IPS-18a (cell line): ENCODE data around the gene SLC31A1.
"Not testable (repeated sequence)": the region's sequence is repeated elsewhere in the genome, so short reads cannot be mapped to it uniquely, and the experiment has no call there.

ENCODE experiments used
- H3K27ac ChIP-seq: one replicate; pipeline ENCODE4 v1.5.1; 2013; ENCODE audit warnings: low read length
- H3K27me3 ChIP-seq: one replicate; pipeline ENCODE4 v1.6.1; 2013; ENCODE audit warnings: mild to moderate bottlenecking, low read length; ENCODE audit not compliant: control insufficient read depth, insufficient read depth
- H3K36me3 ChIP-seq: one replicate; pipeline ENCODE4 v1.6.1; 2013; ENCODE audit warnings: low read depth, low read length; ENCODE audit not compliant: control insufficient read depth
- H3K4me1 ChIP-seq: one replicate; pipeline ENCODE4 v1.6.1; 2013; ENCODE audit warnings: low read depth, low read length; ENCODE audit not compliant: control insufficient read depth
- H3K4me3 ChIP-seq: one replicate; pipeline ENCODE4 v1.5.1; 2013; ENCODE audit warnings: low read length
- H3K9ac ChIP-seq: one replicate; pipeline ENCODE4 v1.6.1; 2013; ENCODE audit warnings: mild to moderate bottlenecking, low read length, moderate library complexity
- H3K9me3 ChIP-seq: one replicate; pipeline ENCODE4 v1.6.1; 2013; ENCODE audit warnings: low read depth, low read length; ENCODE audit not compliant: control insufficient read depth

The SLC31A1 gene

DNA sequence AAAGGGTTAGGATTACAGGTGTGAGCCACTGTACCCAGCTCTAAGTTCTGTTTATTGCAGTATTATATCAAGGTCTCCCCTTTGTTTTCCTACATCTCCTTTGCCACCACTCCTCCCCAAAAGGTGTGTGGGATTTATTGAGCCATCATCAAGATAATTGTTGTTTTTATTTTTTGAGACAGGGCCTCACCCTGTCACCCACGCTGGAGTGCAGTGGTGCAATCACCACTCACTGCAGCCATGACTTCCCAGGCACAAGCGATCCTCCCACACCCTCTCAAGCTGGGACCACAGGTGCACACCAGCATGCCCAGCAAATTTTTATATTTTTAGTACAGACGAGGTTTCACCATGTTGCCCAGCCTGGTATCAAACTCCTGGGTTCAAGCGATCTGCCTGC lies 24.6 kb downstream of the SLC31A1 start:
- no peak overlapping the region for H3K9ac ChIP-seq
- H3K4me3 ChIP-seq, result no peak overlapping the region
- H3K27me3 ChIP-seq, result no peaks in the 10 kb centered on the region
- no peak overlapping the region for H3K27ac ChIP-seq
- H3K36me3 ChIP-seq, result no peaks in the 10 kb centered on the region
- no peaks in the 10 kb centered on the region for H3K9me3 ChIP-seq
- H3K4me1 ChIP-seq, result no peaks in the 10 kb centered on the region

DNA sequence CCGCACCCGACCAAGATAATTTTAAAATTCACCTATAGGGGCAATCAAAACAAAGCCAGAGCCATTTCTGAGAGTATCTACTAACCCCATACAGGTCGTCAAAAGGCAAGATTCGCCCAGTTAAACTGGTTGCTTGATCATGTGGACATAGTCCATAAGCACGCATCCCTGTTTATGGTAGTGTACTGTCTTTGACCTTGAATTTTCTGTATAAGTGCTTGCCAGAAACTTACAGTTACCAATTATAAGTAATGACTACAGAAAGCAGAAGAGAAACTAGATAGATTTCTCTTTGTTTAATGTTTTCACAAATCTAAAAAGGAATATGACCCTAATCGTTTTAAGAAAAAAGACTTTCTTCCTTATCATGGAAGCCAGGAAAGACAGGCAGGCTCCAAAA lies 25.6 kb downstream of the SLC31A1 start:
- Histone ChIP-seq H3K36me3 (no peaks in the 10 kb centered on the region), H3K27ac (no peak overlapping the region), H3K4me3 (no peak overlapping the region), H3K9ac (no peak overlapping the region), H3K27me3 (no peaks in the 10 kb centered on the region), H3K4me1 (no peaks in the 10 kb centered on the region), H3K9me3 (no peaks in the 10 kb centered on the region)

DNA sequence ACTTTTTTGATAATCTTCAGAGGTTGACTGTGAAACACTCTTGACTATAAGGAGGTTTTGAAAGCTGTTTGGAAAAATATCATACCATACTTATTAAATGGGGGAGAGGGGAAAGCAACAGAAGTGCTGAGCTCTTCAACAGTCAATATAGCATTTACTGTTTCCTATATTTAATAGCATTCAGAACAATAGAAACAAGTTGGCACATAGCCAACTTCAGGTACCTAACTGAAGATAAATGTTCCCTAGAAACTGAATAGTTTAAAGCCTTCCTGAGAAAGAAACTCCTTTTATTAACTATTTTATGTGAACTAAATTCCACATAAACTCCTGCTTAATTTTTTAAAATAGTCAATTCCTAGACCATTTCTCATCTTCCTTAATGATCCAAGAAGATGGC lies 26.3 kb downstream of the SLC31A1 start:
- no peaks in the 10 kb centered on the region for H3K4me1 ChIP-seq
- no peaks in the 10 kb centered on the region for H3K9me3 ChIP-seq
- no peaks in the 10 kb centered on the region for H3K36me3 ChIP-seq
- H3K9ac ChIP-seq, result no peak overlapping the region
- H3K27ac ChIP-seq, result no peak overlapping the region
- no peaks in the 10 kb centered on the region for H3K27me3 ChIP-seq
- H3K4me3 ChIP-seq, result no peak overlapping the region

DNA sequence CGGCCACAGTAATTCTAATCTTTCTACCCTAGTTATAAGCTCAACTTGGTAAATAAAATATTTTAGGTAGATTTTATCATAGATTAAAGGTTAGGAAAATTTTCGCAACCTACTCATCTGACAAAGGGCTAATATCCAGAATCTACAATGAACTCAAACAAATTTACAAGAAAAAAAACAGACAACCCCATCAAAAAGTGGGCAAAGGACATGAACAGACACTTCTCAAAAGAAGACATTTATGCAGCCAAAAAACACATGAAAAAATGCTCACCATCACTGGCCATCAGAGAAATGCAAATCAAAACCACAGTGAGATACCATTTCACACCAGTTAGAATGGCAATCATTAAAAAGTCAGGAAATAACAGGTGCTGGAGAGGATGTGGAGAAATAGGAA lies 28.3 kb downstream of the SLC31A1 start:
- H3K9ac ChIP-seq, H3K4me1 ChIP-seq, H3K27ac ChIP-seq, H3K9me3 ChIP-seq, H3K36me3 ChIP-seq, H3K27me3 ChIP-seq, H3K4me3 ChIP-seq: not testable (repeated sequence)

DNA sequence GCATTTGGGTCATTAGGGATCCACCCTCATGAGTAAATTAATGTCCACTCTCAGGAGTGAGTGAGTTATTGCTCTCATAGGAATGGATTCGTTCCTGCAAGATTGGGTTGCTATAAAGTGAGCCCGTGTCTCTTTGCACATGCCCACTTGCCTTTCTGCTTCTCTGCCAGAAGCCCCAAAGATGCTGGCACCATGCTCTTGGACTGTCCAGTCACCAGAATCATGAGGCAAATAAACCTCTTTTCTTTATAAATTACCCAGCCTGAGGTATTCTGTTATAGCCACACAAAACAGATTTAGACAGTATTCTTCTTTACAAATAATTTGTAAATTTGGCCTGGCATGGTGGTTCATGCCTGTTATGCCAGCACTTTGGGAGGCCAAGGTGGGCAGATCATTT lies 29.5 kb downstream of the SLC31A1 start:
- Histone ChIP-seq H3K36me3 (no peaks in the 10 kb centered on the region), H3K27ac (no peak overlapping the region), H3K9ac (no peak overlapping the region), H3K4me3 (no peak overlapping the region), H3K27me3 (no peaks in the 10 kb centered on the region), H3K4me1 (no peaks in the 10 kb centered on the region), H3K9me3 (no peaks in the 10 kb centered on the region)

DNA sequence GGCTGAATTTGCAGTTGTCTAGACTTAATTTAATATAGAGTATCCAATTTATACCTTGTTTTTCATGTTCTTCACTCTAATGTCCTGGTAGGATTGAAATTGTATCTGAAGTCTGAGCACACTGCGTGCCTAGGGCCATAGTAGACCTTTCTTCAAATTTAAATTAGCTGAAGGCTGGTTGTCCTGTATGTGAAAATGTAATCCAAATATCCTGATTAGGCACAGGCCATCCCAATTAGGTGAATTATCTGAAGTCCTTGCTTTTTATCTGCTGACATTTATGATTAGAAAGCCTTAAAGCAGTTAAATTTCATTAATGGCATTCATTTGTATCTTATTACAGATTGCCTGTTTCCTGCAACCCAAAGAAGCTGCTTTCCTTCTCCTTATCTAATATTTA lies 33.6 kb downstream of the SLC31A1 start:
- H3K9ac ChIP-seq, result no peak overlapping the region
- H3K9me3 ChIP-seq, result no peaks in the 10 kb centered on the region
- H3K36me3 ChIP-seq, result peaks cover 24% of the 10 kb centered on the region
- H3K27ac ChIP-seq, result no peak overlapping the region
- H3K27me3 ChIP-seq, result no peaks in the 10 kb centered on the region
- H3K4me1 ChIP-seq, result no peaks in the 10 kb centered on the region
- no peak overlapping the region for H3K4me3 ChIP-seq

DNA sequence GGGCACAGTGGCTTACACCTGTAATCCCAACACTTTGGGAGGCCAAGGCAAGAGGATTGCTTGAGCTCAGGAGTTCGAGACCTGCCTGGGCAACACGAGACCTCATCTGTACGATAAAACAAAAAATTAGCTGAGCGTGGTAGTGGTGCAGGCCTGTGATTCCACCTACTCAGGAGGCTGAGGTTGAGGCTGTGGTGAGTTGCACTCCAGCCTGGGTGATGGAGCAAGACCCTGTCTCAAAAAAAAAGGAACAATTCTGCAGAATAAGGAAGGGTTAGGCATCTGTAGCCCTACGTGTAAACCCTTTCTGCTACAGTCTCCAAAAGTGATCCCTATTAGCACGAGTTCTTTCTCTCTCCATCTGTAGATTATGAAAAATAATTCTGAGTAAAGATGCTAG lies 34.1 kb downstream of the SLC31A1 start:
- no peak overlapping the region for H3K27ac ChIP-seq
- H3K36me3 ChIP-seq, result peaks cover 28% of the 10 kb centered on the region
- H3K27me3 ChIP-seq, result no peaks in the 10 kb centered on the region
- H3K9ac ChIP-seq, result no peak overlapping the region
- H3K9me3 ChIP-seq, result no peaks in the 10 kb centered on the region
- H3K4me3 ChIP-seq, result no peak overlapping the region
- no peaks in the 10 kb centered on the region for H3K4me1 ChIP-seq

DNA sequence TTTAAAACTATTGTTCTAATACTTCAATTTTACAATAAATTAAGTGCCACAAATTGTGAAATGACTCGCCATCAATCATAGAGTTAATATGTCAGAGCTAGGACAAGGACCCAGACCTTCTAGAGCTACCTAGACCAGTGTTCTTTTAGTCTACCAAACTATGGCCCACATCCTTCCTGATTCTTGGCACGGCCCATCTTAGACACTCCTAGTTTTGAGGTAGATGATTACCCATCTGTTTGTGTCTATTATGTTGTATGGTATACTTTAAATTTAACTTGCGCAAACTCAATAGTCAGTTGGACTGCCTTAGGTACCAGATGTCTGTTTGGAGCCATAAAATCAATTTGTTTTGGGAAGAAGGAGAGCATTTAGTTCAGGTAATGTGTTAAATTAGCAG lies 36.5 kb downstream of the SLC31A1 start:
- no peak overlapping the region for H3K27ac ChIP-seq
- no peaks in the 10 kb centered on the region for H3K9me3 ChIP-seq
- H3K36me3 ChIP-seq, result peaks cover 36% of the 10 kb centered on the region
- H3K4me1 ChIP-seq, result no peaks in the 10 kb centered on the region
- no peak overlapping the region for H3K9ac ChIP-seq
- no peak overlapping the region for H3K4me3 ChIP-seq
- H3K27me3 ChIP-seq, result no peaks in the 10 kb centered on the region

DNA sequence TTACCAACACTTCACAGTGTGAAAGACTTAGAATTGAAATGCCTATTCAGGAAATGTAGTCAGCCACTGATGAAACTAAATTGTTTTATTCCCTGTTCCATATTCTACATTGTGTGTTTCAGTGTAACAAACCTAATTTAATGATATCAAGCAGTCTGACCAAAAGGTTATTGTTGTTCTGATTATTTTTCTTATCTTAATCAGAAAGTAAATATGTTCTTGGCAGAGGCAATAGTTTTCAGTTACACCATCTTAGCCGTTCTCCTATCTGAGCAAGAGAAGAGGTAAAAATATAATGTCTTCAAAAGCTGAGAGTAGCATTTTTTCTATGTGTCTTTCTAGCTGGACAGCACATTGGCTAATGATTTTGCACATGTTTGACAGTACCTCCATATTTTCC lies 36.9 kb downstream of the SLC31A1 start:
- Histone ChIP-seq H3K27me3 (no peaks in the 10 kb centered on the region), H3K9ac (no peak overlapping the region), H3K4me3 (no peak overlapping the region), H3K27ac (no peak overlapping the region), H3K36me3 (peaks cover 36% of the 10 kb centered on the region), H3K4me1 (no peaks in the 10 kb centered on the region), H3K9me3 (no peaks in the 10 kb centered on the region)

DNA sequence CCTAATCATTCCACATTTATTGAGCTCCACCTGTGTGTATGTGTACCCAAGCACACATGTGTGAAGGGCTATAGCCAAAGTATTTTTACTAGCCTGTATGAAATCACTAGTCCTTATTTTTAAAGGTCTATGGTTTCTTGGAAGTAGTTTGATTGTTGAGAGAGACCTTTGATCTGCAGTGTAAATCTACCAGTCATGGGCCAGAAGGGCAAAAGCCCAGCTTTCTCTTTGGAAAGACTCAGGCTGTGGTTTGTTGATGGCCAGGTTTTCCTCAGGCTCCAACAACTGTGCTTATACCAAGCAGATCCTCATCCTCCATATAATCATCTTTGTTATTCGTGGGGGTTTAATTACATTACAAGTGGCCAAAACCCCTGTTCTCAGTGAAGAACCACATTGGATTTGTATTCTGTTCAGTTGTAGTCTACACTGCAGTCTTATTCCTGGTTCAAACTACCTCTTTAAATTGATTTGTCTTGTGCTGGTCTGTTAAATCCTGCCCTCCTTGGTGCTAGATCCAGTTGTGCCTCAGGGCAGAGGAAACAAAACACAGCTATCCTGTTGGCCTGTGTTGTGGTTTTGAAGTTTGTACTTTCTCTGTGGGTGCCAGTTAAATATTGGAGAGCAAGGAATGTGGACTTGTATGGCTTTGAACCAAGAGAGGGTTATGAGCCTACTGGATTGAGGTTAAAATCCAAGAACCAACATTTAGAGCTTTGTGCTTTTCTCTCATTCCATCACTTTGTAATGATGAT lies 40.8 kb downstream of the SLC31A1 start:
- Histone ChIP-seq H3K36me3 (peaks cover 33% of the 10 kb centered on the region), H3K27me3 (no peaks in the 10 kb centered on the region), H3K9ac (no peak overlapping the region), H3K4me1 (no peaks in the 10 kb centered on the region), H3K27ac (no peak overlapping the region), H3K9me3 (no peaks in the 10 kb centered on the region), H3K4me3 (no peak overlapping the region)

DNA sequence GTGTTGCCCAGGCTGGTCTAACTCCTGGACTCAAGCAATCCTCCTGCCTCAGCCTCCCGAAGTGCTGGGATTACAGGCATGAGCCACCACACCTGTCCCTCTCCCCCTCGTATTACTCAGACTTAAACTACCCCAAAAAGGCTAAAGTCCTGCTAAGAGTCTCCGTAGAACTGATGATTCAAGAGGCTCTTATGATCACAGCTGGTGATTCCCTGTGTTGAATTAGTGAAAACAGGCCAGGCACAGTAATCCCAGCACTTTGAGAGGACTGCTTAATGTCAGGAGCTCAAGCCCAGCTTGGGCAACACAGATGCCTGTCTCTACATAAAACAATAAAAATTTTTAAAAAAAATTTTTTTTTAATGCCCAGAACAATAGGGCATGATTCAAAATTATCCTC lies 44.8 kb downstream of the SLC31A1 start:
- Histone ChIP-seq H3K36me3 (peaks cover 8% of the 10 kb centered on the region), H3K27ac (no peak overlapping the region), H3K27me3 (no peaks in the 10 kb centered on the region), H3K4me1 (no peaks in the 10 kb centered on the region), H3K9me3 (no peaks in the 10 kb centered on the region), H3K9ac (no peak overlapping the region), H3K4me3 (no peak overlapping the region)

DNA sequence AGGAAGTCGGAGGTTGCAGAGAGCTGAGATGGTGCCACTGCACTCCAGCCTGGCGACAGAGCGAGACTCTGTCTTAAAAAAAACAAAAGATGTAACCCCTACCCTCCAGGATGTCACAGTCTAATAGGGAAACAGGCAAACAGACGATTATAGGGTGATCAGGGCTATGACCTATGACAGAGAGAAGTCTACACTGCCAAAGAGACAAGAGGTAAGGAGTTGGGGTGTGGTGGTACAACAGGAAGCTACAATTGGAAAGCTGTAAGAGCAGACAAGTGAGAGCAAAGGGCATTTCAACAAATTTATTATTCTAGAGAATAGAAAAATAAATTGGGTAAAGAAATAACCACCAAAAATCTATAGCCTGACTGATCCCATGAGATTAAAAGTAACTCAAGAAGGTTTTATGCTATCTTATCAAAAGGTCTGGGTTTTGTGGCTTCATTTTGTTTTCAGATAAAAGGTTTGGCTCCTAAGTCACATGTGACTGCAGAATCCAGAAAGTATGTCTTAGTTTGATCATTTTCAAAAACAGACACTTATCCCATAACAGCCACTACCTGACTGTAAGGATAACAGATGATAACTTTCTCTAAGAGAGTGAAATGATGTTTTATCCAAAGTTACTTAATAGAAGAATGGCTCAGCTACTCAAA lies 46.7 kb downstream of the SLC31A1 start:
- H3K9ac ChIP-seq, result no peak overlapping the region

More for the DNA sequence above, 46.7 kb downstream of the SLC31A1 start:
- no peak overlapping the region for H3K27ac ChIP-seq
- H3K27me3 ChIP-seq, result no peaks in the 10 kb centered on the region
- peaks cover 15% of the 10 kb centered on the region for H3K36me3 ChIP-seq
- no peak overlapping the region for H3K4me3 ChIP-seq
- H3K9me3 ChIP-seq, result no peaks in the 10 kb centered on the region
- no peaks in the 10 kb centered on the region for H3K4me1 ChIP-seq
